Tibial artery (tissue), 4 donors: ENCODE data around the gene MPEG1.

ENCODE experiments used
- DNase-seq, 2 donors: peaks; one replicate each; pipeline ENCODE4 v3.0.0-alpha.2; 2019
- H3K27ac ChIP-seq, 2 donors: fragments of 200-600 bp; sonication (generic) in 1 of 2; 1 replicate in 1 of 2; 2 replicates in 1 of 2; pipeline ENCODE4 v1.5.1; 2018 to 2019; ENCODE audit warnings: mild to moderate bottlenecking in 1 of 2
- H3K27me3 ChIP-seq, 2 donors: fragments of 200-600 bp; sonication (generic) in 1 of 2; one replicate each; pipeline versions ENCODE4 v1.5.1 to v1.6.0; 2016 to 2019
- H3K36me3 ChIP-seq, 3 donors: fragments of 200-600 bp; sonication (generic) in 2 of 3; one replicate each; pipeline ENCODE4 v1.5.1; 2016 to 2019; ENCODE audit warnings: mild to moderate bottlenecking in 2 of 3
- H3K4me1 ChIP-seq, 4 donors: fragments of 200-600 bp; sonication (generic) in 2 of 4; 1 replicate in 3 of 4; 2 replicates in 1 of 4; pipeline ENCODE4 v1.5.1; 2016 to 2019
- H3K4me3 ChIP-seq, 2 donors: fragments of 200-600 bp; sonication (generic) in 1 of 2; 1 replicate in 1 of 2; 2 replicates in 1 of 2; pipeline ENCODE4 v1.5.1; 2018 to 2019; ENCODE audit warnings: mild to moderate bottlenecking in 2 of 2
- H3K9me3 ChIP-seq, 3 donors: fragments of 200-600 bp; sonication (generic) in 1 of 3; one replicate each; pipeline ENCODE4 v1.5.1; 2016 to 2019
- intact Hi-C: fragments of 100-400 bp; cut with DNase I; formaldehyde crosslinking; loops from one replicate; pipeline ENCODE4 v1.15.0; 2023; ENCODE audit warnings: low total_unique reads
- TF ChIP-seq, protein P1 (sequence below), 2 experiments: fragments of 200-600 bp in 1 of 2; fragments of 450-650 bp in 1 of 2; IDR thresholded peaks; one replicate each; pipeline ENCODE4 v1.5.1; 2017 to 2019; ENCODE audit warnings: antibody characterized with exemption in 2 of 2, mild to moderate bottlenecking in 1 of 2, moderate library complexity in 1 of 2

Gene MPEG1

DNA sequence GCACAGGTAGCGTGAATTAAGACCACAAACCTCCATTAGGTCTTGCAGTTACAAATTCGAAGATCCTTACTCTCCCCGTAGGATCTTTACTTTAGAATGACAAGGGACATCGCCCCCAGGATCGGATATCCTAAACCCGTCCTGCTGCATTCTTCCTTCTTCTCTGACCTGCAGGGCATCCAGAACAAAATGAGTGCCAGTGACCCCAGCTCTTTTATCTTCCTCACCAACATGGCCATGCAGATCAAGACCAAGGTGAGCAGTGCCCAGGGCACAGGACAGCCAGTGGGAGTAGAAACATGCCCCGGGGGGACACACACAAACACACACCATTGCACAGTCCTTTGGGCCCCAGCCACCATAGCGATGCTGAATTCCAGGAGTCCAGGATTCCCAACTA is 42.6 kb upstream of the MPEG1 start:
- TF ChIP-seq, protein P1, sequence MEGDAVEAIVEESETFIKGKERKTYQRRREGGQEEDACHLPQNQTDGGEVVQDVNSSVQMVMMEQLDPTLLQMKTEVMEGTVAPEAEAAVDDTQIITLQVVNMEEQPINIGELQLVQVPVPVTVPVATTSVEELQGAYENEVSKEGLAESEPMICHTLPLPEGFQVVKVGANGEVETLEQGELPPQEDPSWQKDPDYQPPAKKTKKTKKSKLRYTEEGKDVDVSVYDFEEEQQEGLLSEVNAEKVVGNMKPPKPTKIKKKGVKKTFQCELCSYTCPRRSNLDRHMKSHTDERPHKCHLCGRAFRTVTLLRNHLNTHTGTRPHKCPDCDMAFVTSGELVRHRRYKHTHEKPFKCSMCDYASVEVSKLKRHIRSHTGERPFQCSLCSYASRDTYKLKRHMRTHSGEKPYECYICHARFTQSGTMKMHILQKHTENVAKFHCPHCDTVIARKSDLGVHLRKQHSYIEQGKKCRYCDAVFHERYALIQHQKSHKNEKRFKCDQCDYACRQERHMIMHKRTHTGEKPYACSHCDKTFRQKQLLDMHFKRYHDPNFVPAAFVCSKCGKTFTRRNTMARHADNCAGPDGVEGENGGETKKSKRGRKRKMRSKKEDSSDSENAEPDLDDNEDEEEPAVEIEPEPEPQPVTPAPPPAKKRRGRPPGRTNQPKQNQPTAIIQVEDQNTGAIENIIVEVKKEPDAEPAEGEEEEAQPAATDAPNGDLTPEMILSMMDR (IDR thresholded peaks at IDR 0.05) = no peak
- no peak for DNase-seq
- no peak overlapping the region for H3K4me3 ChIP-seq
- no peaks in the 10 kb centered on the region for H3K9me3 ChIP-seq
- intact Hi-C loops = no loop called here
- H3K27ac ChIP-seq = no peak overlapping the region
- H3K27me3 ChIP-seq = no peaks in the 10 kb centered on the region
- H3K4me1 ChIP-seq = no peaks in the 10 kb centered on the region
- H3K36me3 ChIP-seq = no peaks in the 10 kb centered on the region

DNA sequence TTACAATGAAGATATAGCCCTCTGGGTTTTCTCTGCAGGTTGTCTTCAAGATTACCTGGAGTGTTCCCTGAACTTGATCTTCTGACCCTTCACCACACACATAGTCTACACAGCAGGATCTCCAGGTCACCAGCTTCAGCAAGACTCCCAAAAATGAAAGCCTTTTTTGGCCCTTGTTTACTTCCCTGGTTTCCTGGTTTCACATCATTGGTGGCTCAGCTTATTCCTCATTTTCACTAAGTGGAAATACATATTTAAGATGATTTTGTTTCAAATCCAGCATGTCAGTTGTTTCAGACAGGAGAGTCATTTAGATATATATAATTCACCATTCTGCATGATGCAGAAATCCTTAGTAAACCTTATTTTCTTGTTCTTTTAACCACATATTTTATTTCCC is 41.6 kb upstream of the MPEG1 start:
- Histone ChIP-seq H3K4me3 (no peak overlapping the region), H3K4me1 (no peaks in the 10 kb centered on the region), H3K36me3 (no peaks in the 10 kb centered on the region), H3K9me3 (no peaks in the 10 kb centered on the region), H3K27me3 (no peaks in the 10 kb centered on the region), H3K27ac (no peak overlapping the region)
- DNase-seq = no peak
- TF ChIP-seq, protein P1 (IDR thresholded peaks at IDR 0.05) = no peak
- intact Hi-C loops = no loop called here

DNA sequence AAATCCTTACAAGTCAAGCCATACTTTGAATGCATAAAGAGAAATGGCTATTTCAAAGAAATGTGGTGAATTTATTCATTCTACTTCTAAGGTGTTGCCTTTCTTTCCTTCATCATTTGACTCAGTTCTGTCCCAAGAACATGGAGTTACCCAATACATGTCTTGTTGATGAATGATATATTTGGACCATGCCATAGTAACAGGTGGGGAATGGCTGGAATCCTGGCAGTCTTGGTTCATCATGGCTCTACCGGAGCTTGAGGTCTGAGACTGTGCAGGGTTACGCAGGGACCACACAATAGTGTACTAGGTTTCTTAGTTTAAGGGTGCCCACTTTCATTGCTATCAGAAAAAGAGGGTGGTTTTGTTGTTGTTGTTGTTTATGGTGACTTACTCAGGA is 40.3 kb upstream of the MPEG1 start:
- intact Hi-C loops = no loop called here
- no peaks in the 10 kb centered on the region for H3K36me3 ChIP-seq
- no peak overlapping the region for H3K27ac ChIP-seq
- H3K9me3 ChIP-seq = no peaks in the 10 kb centered on the region
- H3K4me1 ChIP-seq = no peaks in the 10 kb centered on the region
- TF ChIP-seq, protein P1 (IDR thresholded peaks at IDR 0.05) = no peak
- no peaks in the 10 kb centered on the region for H3K27me3 ChIP-seq
- no peak for DNase-seq
- H3K4me3 ChIP-seq = no peak overlapping the region

DNA sequence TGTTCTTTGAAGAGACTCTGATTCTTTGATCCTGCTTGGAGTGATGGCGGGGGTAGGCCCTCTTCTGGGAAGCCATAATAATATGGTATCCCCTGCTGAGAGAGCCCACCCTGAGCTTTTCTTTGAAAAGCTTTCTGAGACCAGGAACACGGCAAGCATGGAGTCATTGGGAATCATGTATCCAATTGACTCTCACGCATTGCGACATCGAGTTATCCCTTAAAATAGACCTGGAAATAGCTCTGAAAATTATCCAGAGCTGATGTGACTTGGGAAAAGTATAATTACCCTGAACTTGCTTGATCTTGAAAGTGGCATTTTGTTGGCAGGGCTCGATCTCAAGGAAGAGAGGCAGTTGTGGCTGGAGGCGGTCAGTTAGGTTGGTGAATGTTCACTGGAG is 36.8 kb upstream of the MPEG1 start:
- Histone ChIP-seq H3K4me1 (peaks cover 0 to 7% (median 0%) of the 10 kb centered on the region in 4 donors), H3K27ac (no peak overlapping the region), H3K27me3 (no peaks in the 10 kb centered on the region), H3K9me3 (no peaks in the 10 kb centered on the region), H3K36me3 (no peaks in the 10 kb centered on the region), H3K4me3 (no peak overlapping the region)
- TF ChIP-seq, protein P1 (IDR thresholded peaks at IDR 0.05) = no peak
- no peak for DNase-seq
- intact Hi-C loops = no loop called here

DNA sequence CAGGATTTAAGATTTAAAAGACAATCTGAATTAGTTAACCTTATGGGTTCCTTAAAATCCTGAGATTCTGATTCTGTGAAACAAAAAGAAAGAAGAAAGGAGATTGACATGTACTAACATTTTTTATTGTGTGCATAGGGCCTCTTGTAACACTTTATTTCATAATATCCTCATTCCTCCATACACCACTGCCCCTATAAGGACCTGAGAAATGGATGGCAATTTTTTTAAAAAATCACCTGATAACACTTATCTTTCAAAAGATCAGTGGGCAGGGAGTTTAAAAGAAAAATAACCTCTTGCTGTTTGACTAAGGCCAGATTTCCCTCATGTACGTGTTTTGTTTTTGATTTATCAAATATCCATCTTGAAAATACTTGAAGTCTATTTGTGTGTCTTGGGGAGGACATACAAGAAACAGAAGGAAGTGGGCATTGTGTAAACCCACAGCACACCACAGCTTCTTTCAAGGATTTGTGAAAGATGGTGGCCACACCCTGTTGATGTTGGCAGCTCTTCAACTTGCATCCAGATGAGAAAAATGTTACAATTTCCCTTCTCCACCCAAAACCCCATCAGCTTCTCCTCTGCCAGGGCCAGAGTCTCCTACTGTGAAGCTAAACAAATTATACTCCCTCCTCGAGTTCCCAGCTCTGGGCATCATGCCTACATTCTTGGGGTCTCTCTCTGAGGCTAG is 35.0 kb upstream of the MPEG1 start:
- H3K4me1 ChIP-seq = peaks cover 0 to 7% (median 0%) of the 10 kb centered on the region in 4 donors
- H3K9me3 ChIP-seq = no peaks in the 10 kb centered on the region
- H3K27ac ChIP-seq = no peak overlapping the region
- no peaks in the 10 kb centered on the region for H3K27me3 ChIP-seq
- intact Hi-C loops = no loop called here
- no peak overlapping the region for H3K4me3 ChIP-seq
- no peaks in the 10 kb centered on the region for H3K36me3 ChIP-seq
- TF ChIP-seq, protein P1 (IDR thresholded peaks at IDR 0.05) = no peak
- peak in 1 of 2 donors; percentile 76 for DNase-seq

DNA sequence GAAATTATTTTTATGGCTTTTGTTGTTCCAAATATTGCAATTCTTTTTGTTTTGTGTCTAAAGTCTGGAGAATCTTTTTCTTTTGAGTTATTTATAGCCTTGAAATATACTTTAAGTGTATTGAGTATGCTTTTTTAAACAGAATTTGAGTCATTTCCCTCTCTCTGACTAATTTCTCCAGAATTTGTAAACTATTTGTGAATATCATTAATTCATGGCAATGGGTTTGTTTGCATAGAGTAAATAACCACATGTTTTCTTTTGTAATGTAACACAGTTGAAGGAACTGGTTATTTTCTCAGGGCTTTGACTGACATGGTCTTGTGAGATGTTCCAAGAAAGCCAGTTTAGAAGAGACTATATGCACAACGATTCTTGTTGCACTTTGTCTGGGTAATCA is 30.9 kb upstream of the MPEG1 start:
- Histone ChIP-seq H3K4me3 (no peak overlapping the region), H3K27me3 (no peaks in the 10 kb centered on the region), H3K9me3 (no peaks in the 10 kb centered on the region), H3K27ac (no peak overlapping the region), H3K4me1 (peaks cover 0 to 7% (median 0%) of the 10 kb centered on the region in 4 donors), H3K36me3 (no peaks in the 10 kb centered on the region)
- intact Hi-C loops = no loop called here
- TF ChIP-seq, protein P1 (IDR thresholded peaks at IDR 0.05) = no peak
- no peak for DNase-seq
